ENCODE data around the gene ADAMTS6.

ADAMTS6 gene

DNA sequence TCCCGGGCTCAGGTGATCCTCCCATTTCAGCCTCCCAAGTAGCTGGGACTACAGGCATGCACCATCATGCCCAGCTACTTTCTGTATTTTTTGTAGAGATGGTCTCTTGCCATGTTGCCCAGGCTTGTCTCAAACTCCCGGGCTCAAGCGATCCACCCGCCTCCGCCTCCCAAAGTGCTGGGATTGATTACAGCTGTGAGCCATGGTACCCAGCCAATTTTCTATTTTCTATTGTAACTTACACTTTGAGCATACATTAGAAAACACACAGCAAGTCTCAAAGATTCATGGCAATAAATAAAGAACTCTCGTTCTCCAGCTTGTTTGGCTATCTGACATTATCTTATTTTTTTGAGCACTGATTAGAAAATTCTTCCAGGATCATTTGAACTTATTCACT is 228.7 kb downstream of the ADAMTS6 start:
- TF ChIP-seq SIN3A (IDR thresholded peaks at IDR 0.05; ENCODE audit: borderline replicate concordance, insufficient read depth, low read length), result no peak
- TF ChIP-seq POLR2AphosphoS5 (IDR thresholded peaks at IDR 0.05; ENCODE audit: low read depth, low read length), result no peak

DNA sequence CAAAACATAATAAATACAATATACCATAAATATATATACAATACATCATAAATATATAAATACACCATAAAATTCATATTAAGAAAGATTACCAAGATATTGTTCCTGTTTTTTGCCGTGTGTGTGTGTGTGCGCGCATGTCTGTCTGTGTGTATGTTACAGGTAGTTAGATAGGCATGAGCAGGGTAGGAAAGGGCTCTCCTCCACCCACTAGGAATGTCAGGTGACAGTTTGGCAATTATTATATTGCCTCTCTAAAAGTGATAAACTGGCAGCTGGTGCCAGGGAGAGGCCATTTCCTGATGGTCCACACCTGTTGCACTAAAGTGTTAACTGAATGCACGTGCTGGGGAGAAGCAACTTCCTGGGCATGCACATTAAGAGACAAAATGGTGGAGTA is 232.8 kb downstream of the ADAMTS6 start:
- TF ChIP-seq FOXP2 (optimal IDR thresholded peaks at IDR 0.05; ENCODE audit: borderline replicate concordance, extremely low read depth, extremely low read length, insufficient read depth), result no peak
- no peak for TF ChIP-seq SIN3A (IDR thresholded peaks at IDR 0.05; ENCODE audit: borderline replicate concordance, insufficient read depth, low read length)
- TF ChIP-seq, protein P1, sequence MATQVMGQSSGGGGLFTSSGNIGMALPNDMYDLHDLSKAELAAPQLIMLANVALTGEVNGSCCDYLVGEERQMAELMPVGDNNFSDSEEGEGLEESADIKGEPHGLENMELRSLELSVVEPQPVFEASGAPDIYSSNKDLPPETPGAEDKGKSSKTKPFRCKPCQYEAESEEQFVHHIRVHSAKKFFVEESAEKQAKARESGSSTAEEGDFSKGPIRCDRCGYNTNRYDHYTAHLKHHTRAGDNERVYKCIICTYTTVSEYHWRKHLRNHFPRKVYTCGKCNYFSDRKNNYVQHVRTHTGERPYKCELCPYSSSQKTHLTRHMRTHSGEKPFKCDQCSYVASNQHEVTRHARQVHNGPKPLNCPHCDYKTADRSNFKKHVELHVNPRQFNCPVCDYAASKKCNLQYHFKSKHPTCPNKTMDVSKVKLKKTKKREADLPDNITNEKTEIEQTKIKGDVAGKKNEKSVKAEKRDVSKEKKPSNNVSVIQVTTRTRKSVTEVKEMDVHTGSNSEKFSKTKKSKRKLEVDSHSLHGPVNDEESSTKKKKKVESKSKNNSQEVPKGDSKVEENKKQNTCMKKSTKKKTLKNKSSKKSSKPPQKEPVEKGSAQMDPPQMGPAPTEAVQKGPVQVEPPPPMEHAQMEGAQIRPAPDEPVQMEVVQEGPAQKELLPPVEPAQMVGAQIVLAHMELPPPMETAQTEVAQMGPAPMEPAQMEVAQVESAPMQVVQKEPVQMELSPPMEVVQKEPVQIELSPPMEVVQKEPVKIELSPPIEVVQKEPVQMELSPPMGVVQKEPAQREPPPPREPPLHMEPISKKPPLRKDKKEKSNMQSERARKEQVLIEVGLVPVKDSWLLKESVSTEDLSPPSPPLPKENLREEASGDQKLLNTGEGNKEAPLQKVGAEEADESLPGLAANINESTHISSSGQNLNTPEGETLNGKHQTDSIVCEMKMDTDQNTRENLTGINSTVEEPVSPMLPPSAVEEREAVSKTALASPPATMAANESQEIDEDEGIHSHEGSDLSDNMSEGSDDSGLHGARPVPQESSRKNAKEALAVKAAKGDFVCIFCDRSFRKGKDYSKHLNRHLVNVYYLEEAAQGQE (IDR thresholded peaks at IDR 0.05; ENCODE audit: insufficient read depth in 1 of 2, low read depth in 2 of 2, low read length in 2 of 2), result no peak
- no peak for TF ChIP-seq TAF1 (IDR thresholded peaks at IDR 0.05; ENCODE audit: borderline replicate concordance, insufficient read depth, low read length)
- no peak for TF ChIP-seq POLR2AphosphoS5 (IDR thresholded peaks at IDR 0.05; ENCODE audit: low read depth, low read length)

DNA sequence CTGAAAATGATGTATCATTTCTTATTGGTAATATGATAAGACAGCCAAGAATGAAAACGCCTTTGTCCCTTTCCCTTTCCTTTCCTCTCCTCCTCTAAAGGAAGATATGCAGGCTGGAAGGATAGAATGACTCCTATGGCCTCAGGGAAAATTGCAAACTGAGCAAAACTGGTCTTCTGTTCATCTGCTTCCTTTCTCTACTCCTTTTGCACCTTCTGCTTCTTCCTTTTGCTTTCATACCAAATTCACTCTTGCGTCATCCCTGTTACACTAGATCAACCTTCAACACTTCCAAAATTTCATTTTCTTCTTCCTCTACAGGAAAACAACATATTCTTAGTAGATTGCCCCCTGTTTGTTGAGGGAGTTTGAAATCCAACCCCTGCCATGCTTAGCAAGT is 234.1 kb downstream of the ADAMTS6 start:
- TF ChIP-seq TAF1 (IDR thresholded peaks at IDR 0.05; ENCODE audit: borderline replicate concordance, insufficient read depth, low read length), result no peak
- TF ChIP-seq, protein P1 (IDR thresholded peaks at IDR 0.05; ENCODE audit: insufficient read depth in 1 of 2, low read depth in 2 of 2, low read length in 2 of 2), result no peak
- TF ChIP-seq SIN3A (IDR thresholded peaks at IDR 0.05; ENCODE audit: borderline replicate concordance, insufficient read depth, low read length), result no peak
- TF ChIP-seq FOXP2 (optimal IDR thresholded peaks at IDR 0.05; ENCODE audit: borderline replicate concordance, extremely low read depth, extremely low read length, insufficient read depth), result no peak
- TF ChIP-seq POLR2AphosphoS5 (IDR thresholded peaks at IDR 0.05; ENCODE audit: low read depth, low read length), result no peak

DNA sequence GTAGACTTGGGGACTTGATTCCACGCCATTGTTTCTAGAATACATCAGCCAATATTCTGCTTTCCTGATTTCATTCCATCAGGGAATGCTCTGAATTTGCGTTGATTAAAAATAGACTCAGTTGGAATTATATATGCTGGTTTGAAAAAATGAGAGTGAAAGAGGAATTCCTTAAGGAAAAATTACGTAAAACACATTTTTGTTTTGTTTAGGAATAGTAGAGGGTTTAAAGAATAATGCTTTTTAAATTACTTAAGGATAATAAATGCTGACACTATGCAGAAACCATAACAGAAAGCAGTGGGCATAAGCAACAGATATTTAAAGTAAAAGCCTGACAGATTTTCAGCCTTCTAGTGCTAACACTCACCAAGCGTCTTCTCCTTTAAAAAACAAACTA is 235.0 kb downstream of the ADAMTS6 start:
- no peak for TF ChIP-seq POLR2AphosphoS5 (IDR thresholded peaks at IDR 0.05; ENCODE audit: low read depth, low read length)
- TF ChIP-seq FOXP2 (optimal IDR thresholded peaks at IDR 0.05; ENCODE audit: borderline replicate concordance, extremely low read depth, extremely low read length, insufficient read depth), result no peak
- TF ChIP-seq TAF1 (IDR thresholded peaks at IDR 0.05; ENCODE audit: borderline replicate concordance, insufficient read depth, low read length), result no peak
- no peak for TF ChIP-seq SIN3A (IDR thresholded peaks at IDR 0.05; ENCODE audit: borderline replicate concordance, insufficient read depth, low read length)
- TF ChIP-seq, protein P1 (IDR thresholded peaks at IDR 0.05; ENCODE audit: insufficient read depth in 1 of 2, low read depth in 2 of 2, low read length in 2 of 2), result no peak

DNA sequence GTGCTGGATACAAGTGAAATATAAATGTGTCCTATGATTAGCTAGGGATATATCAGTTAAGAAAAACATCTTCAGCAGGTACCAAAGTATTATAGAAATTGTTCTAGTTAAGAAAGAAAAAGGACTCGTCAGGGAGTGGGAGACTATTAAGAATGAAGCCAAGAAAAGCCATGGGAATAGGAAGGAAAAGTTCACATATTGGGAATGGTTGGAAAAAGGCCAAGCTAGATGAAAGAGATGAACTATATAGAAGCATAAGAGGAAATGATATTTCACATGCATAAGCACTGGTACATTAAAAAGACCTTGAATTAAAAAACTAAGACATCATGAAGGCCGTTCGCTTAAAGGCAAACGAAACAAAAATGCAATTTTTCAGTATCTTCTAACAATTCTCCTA is 237.7 kb downstream of the ADAMTS6 start:
- TF ChIP-seq POLR2AphosphoS5 (IDR thresholded peaks at IDR 0.05; ENCODE audit: low read depth, low read length), result no peak
- TF ChIP-seq SIN3A (IDR thresholded peaks at IDR 0.05; ENCODE audit: borderline replicate concordance, insufficient read depth, low read length), result no peak

DNA sequence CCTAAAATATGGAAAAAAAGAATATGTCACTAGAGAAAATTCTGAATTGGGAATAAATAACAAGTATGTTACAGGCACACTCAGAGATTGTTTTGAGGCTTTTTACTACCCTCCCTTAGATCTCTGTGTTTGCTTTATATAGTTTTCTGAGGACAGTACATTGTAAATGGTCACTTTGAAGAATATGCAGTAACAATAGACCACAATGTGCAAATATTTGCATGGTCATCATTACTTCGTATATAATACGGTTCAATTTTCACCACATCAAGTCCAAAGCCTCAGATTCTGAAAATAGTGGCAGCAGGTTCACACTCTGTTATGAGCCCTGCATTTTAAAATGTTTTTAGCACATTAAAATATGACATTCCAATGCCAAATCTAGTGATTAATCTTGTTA is 238.6 kb downstream of the ADAMTS6 start:
- TF ChIP-seq FOXP2 (optimal IDR thresholded peaks at IDR 0.05; ENCODE audit: borderline replicate concordance, extremely low read depth, extremely low read length, insufficient read depth), result no peak
- no peak for TF ChIP-seq TAF1 (IDR thresholded peaks at IDR 0.05; ENCODE audit: borderline replicate concordance, insufficient read depth, low read length)
- TF ChIP-seq SIN3A (IDR thresholded peaks at IDR 0.05; ENCODE audit: borderline replicate concordance, insufficient read depth, low read length), result no peak
- TF ChIP-seq, protein P1 (IDR thresholded peaks at IDR 0.05; ENCODE audit: insufficient read depth in 1 of 2, low read depth in 2 of 2, low read length in 2 of 2), result no peak
- TF ChIP-seq POLR2AphosphoS5 (IDR thresholded peaks at IDR 0.05; ENCODE audit: low read depth, low read length), result no peak
